BLaER1 treated with 17β-estradiol and CSF1 and Interleukin-3, amounts not matched to agents 10 nM and 100 nM (cell line): Measurements from ENCODE around the gene ADRA1B.

Experiments used
- H3K27ac ChIP-seq, 11 experiments: shearing (Covaris generic); formaldehyde crosslinking; 2 replicates each; pipeline ENCODE4 v1.8.1; 2022
- H3K27me3 ChIP-seq, 11 experiments: shearing (Covaris generic); formaldehyde crosslinking; 2 replicates each; pipeline ENCODE4 v1.8.1; 2022
- H3K36me3 ChIP-seq, 11 experiments: shearing (Covaris generic); formaldehyde crosslinking; 2 replicates each; pipeline ENCODE4 v1.8.1; 2022
- H3K4me1 ChIP-seq, 10 experiments: shearing (Covaris generic); formaldehyde crosslinking; 2 replicates each; pipeline ENCODE4 v1.8.1; 2022
- H3K4me2 ChIP-seq, 11 experiments: shearing (Covaris generic); formaldehyde crosslinking; 2 replicates each; pipeline ENCODE4 v1.8.1; 2022
- H3K4me3 ChIP-seq, 10 experiments: shearing (Covaris generic); formaldehyde crosslinking; 2 replicates each; pipeline ENCODE4 v1.8.1; 2022
- H3K9ac ChIP-seq, 11 experiments: shearing (Covaris generic); formaldehyde crosslinking; 2 replicates each; pipeline ENCODE4 v1.8.1; 2022
- H3K9me3 ChIP-seq, 11 experiments: shearing (Covaris generic); formaldehyde crosslinking; replicated peaks in 1 of 11; 2 replicates each; pipeline ENCODE4 v1.8.1; 2022
- H4K20me1 ChIP-seq, 11 experiments: shearing (Covaris generic); formaldehyde crosslinking; 2 replicates each; pipeline ENCODE4 v1.8.1; 2022
- Cebpa-rat ChIP-seq, 11 experiments: shearing (Covaris generic); IDR thresholded peaks; 2 replicates each; pipeline ENCODE4 v1.8.1; 2022

Gene ADRA1B

GRCh38 chr5:159907689-159908590, 8.3 kb upstream of the ADRA1B start:
- H3K36me3 ChIP-seq, result no peaks in the 10 kb centered on the region
- no peaks in the 10 kb centered on the region for H4K20me1 ChIP-seq
- no peaks in the 10 kb centered on the region for H3K9me3 ChIP-seq
- no peak overlapping the region for H3K4me2 ChIP-seq
- H3K4me1 ChIP-seq, result peaks cover 0 to 9% (median under 1%) of the 10 kb centered on the region in 10 experiments; a peak in 10 of 20 replicates
- no peak for TF ChIP-seq Cebpa-rat (IDR thresholded peaks at IDR 0.05)
- no peak overlapping the region for H3K9ac ChIP-seq
- H3K27me3 ChIP-seq, result no peaks in the 10 kb centered on the region
- no peak overlapping the region for H3K27ac ChIP-seq
- no peak overlapping the region for H3K4me3 ChIP-seq

- no peak overlapping the region for H3K4me3 ChIP-seq
- H3K4me2 ChIP-seq, result no peak overlapping the region
- no peaks in the 10 kb centered on the region for H3K9me3 ChIP-seq
- H3K9ac ChIP-seq, result no peak overlapping the region
- no peaks in the 10 kb centered on the region for H4K20me1 ChIP-seq
- TF ChIP-seq Cebpa-rat (IDR thresholded peaks at IDR 0.05), result no peak
- H3K27ac ChIP-seq, result no peak overlapping the region
- H3K36me3 ChIP-seq, result no peaks in the 10 kb centered on the region
- H3K27me3 ChIP-seq, result no peaks in the 10 kb centered on the region; a peak in 1 of 22 replicates
- H3K4me1 ChIP-seq, result peaks cover 0 to 8% (median 0%) of the 10 kb centered on the region in 10 experiments; a peak in 2 of 20 replicates
Observed at GRCh38 chr5:159908591-159908940, 7.7 kb upstream of the ADRA1B start.

- Histone ChIP-seq H3K4me3 (no peak overlapping the region), H3K36me3 (no peaks in the 10 kb centered on the region), H3K9ac (no peak overlapping the region), H3K9me3 (no peaks in the 10 kb centered on the region), H3K4me1 (peaks cover 0 to 8% (median 0%) of the 10 kb centered on the region in 10 experiments; a peak in 2 of 20 replicates), H3K4me2 (no peak overlapping the region; a peak in 1 of 22 replicates), H3K27ac (no peak overlapping the region), H3K27me3 (peaks cover 0 to 5% (median 1%) of the 10 kb centered on the region in 11 experiments; a peak in 5 of 22 replicates), H4K20me1 (no peaks in the 10 kb centered on the region)
- no peak for TF ChIP-seq Cebpa-rat (IDR thresholded peaks at IDR 0.05)
Observed at GRCh38 chr5:159909126-159909525, 7.2 kb upstream of the ADRA1B start.

GRCh38 chr5:159910207-159910842, 6.0 kb upstream of the ADRA1B start:
- Histone ChIP-seq H3K4me2 (no peak overlapping the region), H3K4me1 (peaks cover 0 to 8% (median 0%) of the 10 kb centered on the region in 10 experiments; a peak in 2 of 20 replicates)

GRCh38 chr5:159910843-159911229, 5.4 kb upstream of the ADRA1B start:
- Histone ChIP-seq H3K4me3 (no peak overlapping the region), H3K9ac (no peak overlapping the region), H3K9me3 (no peaks in the 10 kb centered on the region), H4K20me1 (peaks cover 0 to 7% (median 0%) of the 10 kb centered on the region in 11 experiments; a peak in 1 of 22 replicates), H3K4me1 (peaks cover 0 to 8% (median 0%) of the 10 kb centered on the region in 10 experiments; a peak in 1 of 20 replicates), H3K4me2 (no peak overlapping the region), H3K27me3 (peaks cover 13 to 22% (median 18%) of the 10 kb centered on the region in 11 experiments), H3K36me3 (no peaks in the 10 kb centered on the region), H3K27ac (no peak overlapping the region)
- no peak for TF ChIP-seq Cebpa-rat (IDR thresholded peaks at IDR 0.05)

More at GRCh38 chr5:159910207-159910842, 6.0 kb upstream of the ADRA1B start:
- peaks cover 0 to 2% (median 0%) of the 10 kb centered on the region in 11 experiments; a peak in 1 of 22 replicates for H4K20me1 ChIP-seq
- H3K27ac ChIP-seq, result no peak overlapping the region
- H3K9ac ChIP-seq, result no peak overlapping the region
- no peaks in the 10 kb centered on the region for H3K9me3 ChIP-seq
- no peak for TF ChIP-seq Cebpa-rat (IDR thresholded peaks at IDR 0.05)
- no peak overlapping the region for H3K4me3 ChIP-seq
- peaks cover 8 to 17% (median 13%) of the 10 kb centered on the region in 11 experiments for H3K27me3 ChIP-seq
- no peaks in the 10 kb centered on the region for H3K36me3 ChIP-seq

- no peak overlapping the region for H3K4me3 ChIP-seq
- H3K36me3 ChIP-seq, result no peaks in the 10 kb centered on the region
- peaks cover 0 to 8% (median 0%) of the 10 kb centered on the region in 10 experiments; a peak in 1 of 20 replicates for H3K4me1 ChIP-seq
- H3K9ac ChIP-seq, result no peak overlapping the region
- H3K27ac ChIP-seq, result no peak overlapping the region
- H3K27me3 ChIP-seq, result peaks cover 19 to 27% (median 23%) of the 10 kb centered on the region in 11 experiments
- no peaks in the 10 kb centered on the region for H3K9me3 ChIP-seq
- H3K4me2 ChIP-seq, result no peak overlapping the region
- peaks cover 0 to 8% (median 0%) of the 10 kb centered on the region in 11 experiments; a peak in 1 of 22 replicates for H4K20me1 ChIP-seq
- TF ChIP-seq Cebpa-rat (IDR thresholded peaks at IDR 0.05), result no peak
Observed at GRCh38 chr5:159911349-159911748, 4.9 kb upstream of the ADRA1B start.

GRCh38 chr5:159912033-159912800, 4.1 kb upstream of the ADRA1B start:
- Histone ChIP-seq H3K9ac (no peak overlapping the region), H3K4me2 (no peak overlapping the region), H3K4me3 (no peak overlapping the region), H3K36me3 (no peaks in the 10 kb centered on the region), H3K27me3 (peaks cover 27 to 35% (median 32%) of the 10 kb centered on the region in 11 experiments), H3K27ac (no peak overlapping the region), H4K20me1 (peaks cover 0 to 14% (median 0%) of the 10 kb centered on the region in 11 experiments; a peak in 2 of 22 replicates), H3K9me3 (no peaks in the 10 kb centered on the region), H3K4me1 (peaks cover 0 to 8% (median 4%) of the 10 kb centered on the region in 10 experiments; a peak in 3 of 20 replicates)
- no peak for TF ChIP-seq Cebpa-rat (IDR thresholded peaks at IDR 0.05)

- Histone ChIP-seq H3K27ac (no peak overlapping the region), H3K4me2 (no peak overlapping the region), H3K4me3 (no peak overlapping the region), H3K27me3 (peaks cover 31 to 44% (median 39%) of the 10 kb centered on the region in 11 experiments), H3K9me3 (no peaks in the 10 kb centered on the region), H3K4me1 (peaks cover 0 to 6% (median 4%) of the 10 kb centered on the region in 10 experiments; a peak in 3 of 20 replicates), H4K20me1 (peaks cover 0 to 14% (median 0%) of the 10 kb centered on the region in 11 experiments; a peak in 3 of 22 replicates), H3K9ac (no peak overlapping the region), H3K36me3 (no peaks in the 10 kb centered on the region)
- no peak for TF ChIP-seq Cebpa-rat (IDR thresholded peaks at IDR 0.05)
Observed at GRCh38 chr5:159913048-159913447, 3.2 kb upstream of the ADRA1B start.
